ENCODE measurements around the gene PLS3. TPM values are rescaled to one million over a fixed set of nuclear protein-coding genes. Genes with fewer than 3 reads are reported as not detected.

Gene PLS3
- total and polyA plus RNA-seq, 11 donors = 17.5 to 61.8 (median 36.6) TPM

DNA sequence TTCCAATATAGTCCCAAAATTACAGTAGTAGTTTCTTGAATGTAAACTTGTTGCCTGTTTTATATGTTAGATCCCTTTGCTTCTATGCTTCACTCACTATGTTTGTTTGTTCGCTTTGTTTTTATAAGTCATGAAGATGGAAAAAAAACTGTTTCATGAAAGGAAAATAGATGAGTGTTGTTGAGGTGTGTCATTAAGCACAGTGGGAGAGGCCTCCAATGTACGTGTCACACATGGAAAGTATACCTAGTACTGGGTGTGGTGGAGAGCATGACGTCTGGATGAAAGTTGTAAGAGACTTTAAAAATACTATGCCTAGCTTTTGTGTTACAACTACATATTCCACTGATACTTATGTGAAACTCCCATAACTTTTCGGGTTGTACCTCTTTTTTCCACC is 28.4 kb downstream of the PLS3 start:
- 62 to 83% (median 73%) methylated on average over 4 of the region's 4 CpGs for WGBS, 4 donors
- no peak overlapping the region for H3K4me3 ChIP-seq
- H3K36me3 ChIP-seq = no peaks in the 10 kb centered on the region
- TF ChIP-seq, protein P1, sequence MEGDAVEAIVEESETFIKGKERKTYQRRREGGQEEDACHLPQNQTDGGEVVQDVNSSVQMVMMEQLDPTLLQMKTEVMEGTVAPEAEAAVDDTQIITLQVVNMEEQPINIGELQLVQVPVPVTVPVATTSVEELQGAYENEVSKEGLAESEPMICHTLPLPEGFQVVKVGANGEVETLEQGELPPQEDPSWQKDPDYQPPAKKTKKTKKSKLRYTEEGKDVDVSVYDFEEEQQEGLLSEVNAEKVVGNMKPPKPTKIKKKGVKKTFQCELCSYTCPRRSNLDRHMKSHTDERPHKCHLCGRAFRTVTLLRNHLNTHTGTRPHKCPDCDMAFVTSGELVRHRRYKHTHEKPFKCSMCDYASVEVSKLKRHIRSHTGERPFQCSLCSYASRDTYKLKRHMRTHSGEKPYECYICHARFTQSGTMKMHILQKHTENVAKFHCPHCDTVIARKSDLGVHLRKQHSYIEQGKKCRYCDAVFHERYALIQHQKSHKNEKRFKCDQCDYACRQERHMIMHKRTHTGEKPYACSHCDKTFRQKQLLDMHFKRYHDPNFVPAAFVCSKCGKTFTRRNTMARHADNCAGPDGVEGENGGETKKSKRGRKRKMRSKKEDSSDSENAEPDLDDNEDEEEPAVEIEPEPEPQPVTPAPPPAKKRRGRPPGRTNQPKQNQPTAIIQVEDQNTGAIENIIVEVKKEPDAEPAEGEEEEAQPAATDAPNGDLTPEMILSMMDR (IDR thresholded peaks at IDR 0.05) = no peak
- no peak for TF ChIP-seq POLR2A (IDR thresholded peaks at IDR 0.05)
- H3K27ac ChIP-seq = peak overlapping the region in 1 of 12 donors; percentile 11
- DNase-seq (no peak), ATAC-seq (no peak)
- H3K4me1 ChIP-seq = peaks cover 0 to 56% (median 8%) of the 10 kb centered on the region in 12 donors
- H3K27me3 ChIP-seq = peaks cover 0 to 24% (median 0%) of the 10 kb centered on the region in 9 donors
- no peaks in the 10 kb centered on the region for H3K9me3 ChIP-seq
- intact Hi-C loops (cut with DNase I) = no loop called here

DNA sequence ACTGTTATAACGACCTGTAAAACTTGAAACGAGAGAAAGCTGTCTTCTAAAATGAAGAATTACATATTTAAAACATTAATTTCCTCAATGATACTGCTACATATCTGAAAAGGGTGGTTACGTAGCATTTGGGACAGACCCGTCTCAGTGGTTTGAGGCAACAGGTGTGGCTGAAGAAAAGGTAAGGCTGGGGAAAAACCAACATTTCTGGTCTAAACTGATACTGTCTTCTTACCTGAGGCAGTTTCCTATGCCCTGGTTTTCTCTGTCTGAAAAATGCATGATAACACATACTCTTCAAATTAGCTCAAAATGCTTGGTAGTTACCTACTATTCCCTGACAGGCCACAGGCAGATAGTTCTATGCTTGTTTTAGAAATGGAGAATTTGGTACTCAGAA is 30.4 kb downstream of the PLS3 start:
- WGBS, 4 donors = 54 to 75% (median 62%) methylated on average over 4 of the region's 4 CpGs

DNA sequence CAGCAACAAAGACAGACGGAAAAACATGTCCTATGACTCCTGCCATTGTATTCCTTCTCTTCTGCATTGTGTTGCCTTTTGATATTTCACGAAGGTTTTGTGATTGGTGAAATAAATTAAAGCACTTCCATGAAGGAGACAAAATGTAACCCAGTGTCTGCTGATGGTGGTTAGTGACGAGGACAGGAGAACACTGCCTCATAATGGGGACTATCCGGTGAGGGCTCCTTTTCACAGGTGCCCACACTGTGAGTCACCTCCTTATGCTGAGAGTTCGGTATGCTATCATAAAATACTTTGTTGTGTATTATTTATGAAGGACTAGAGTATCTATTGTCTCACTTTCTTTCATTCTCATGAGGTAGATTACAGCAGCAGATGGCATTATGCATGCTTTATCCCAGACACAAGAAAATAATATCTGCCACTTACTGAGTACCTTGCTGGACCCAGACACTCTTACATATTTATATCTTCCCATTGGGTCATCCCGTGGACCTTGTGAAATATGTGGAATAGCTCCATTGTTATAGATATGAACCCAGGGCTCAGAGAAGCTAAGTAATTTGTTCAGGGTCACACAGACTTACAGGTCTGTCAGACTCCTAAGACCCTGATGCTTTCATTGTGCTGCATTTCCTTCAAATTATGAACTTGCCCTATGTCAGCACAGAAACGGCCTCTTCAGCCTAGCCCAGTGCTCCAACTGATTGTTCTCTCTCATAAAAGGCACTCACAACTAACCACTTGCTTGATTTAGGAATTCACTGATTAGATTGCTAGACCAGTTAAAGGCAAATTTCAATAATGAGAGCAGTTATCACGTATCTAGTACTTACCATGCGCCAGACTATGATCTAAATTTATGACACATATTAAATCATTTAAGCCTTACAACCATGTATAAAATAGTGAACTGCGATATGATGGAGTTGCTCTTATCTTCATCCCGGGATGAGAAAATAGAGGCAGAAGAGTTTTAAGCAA is 31.2 kb downstream of the PLS3 start:
- TF ChIP-seq, protein P1 (IDR thresholded peaks at IDR 0.05) = no peak
- no peak for TF ChIP-seq POLR2A (IDR thresholded peaks at IDR 0.05)
- WGBS, 4 donors = 19 to 34% (median 28%) methylated on average over 11 of the region's 11 CpGs
- H3K9me3 ChIP-seq = no peaks in the 10 kb centered on the region
- intact Hi-C loops (cut with DNase I) = no loop called here
- H3K27ac ChIP-seq = peak overlapping the region; percentile 44 to 90 (median 76)
- peak in 3 of 4 donors; percentile 31 to 40 (median 34) for ATAC-seq
- peaks cover 0 to 4% (median 0%) of the 10 kb centered on the region in 9 donors for H3K36me3 ChIP-seq
- H3K4me3 ChIP-seq = peak overlapping the region in 8 of 12 donors; percentile 40 to 66 (median 53)
- peaks cover 0 to 43% (median 6%) of the 10 kb centered on the region in 12 donors for H3K4me1 ChIP-seq
- DNase-seq = no peak
- H3K27me3 ChIP-seq = peaks cover 0 to 26% (median 0%) of the 10 kb centered on the region in 9 donors

More for the DNA sequence above, 30.4 kb downstream of the PLS3 start:
- Histone ChIP-seq H3K36me3 (peaks cover 0 to 4% (median 0%) of the 10 kb centered on the region in 9 donors), H3K4me1 (peaks cover 0 to 45% (median 6%) of the 10 kb centered on the region in 12 donors), H3K27ac (peak overlapping the region in 11 of 12 donors; percentile 47 to 90 (median 77)), H3K9me3 (no peaks in the 10 kb centered on the region), H3K4me3 (no peak overlapping the region), H3K27me3 (peaks cover 0 to 26% (median 0%) of the 10 kb centered on the region in 9 donors)
- ATAC-seq (no peak), DNase-seq (no peak)
- TF ChIP-seq, protein P1 (IDR thresholded peaks at IDR 0.05) = no peak
- no peak for TF ChIP-seq POLR2A (IDR thresholded peaks at IDR 0.05)
- intact Hi-C loops (cut with DNase I) = no loop called here
